T-helper 9 cell (primary cell): ENCODE data around the gene ZSWIM5.
"Not testable (repeated sequence)": the region's sequence is repeated elsewhere in the genome, so short reads cannot be mapped to it uniquely, and the experiment has no call there.

ENCODE experiments used
- DNase-seq: peaks from one replicate; pipeline ENCODE4 v3.0.0-alpha.2; 2020

The ZSWIM5 gene

GRCh38 chr1:44999232-44999631 is 207.2 kb downstream of the ZSWIM5 start:
- no peak for DNase-seq

- no peak for DNase-seq
These were observed 210.8 kb downstream of the ZSWIM5 start for GRCh38 chr1:44995467-44996238.

GRCh38 chr1:44994309-44994898 is 212.0 kb downstream of the ZSWIM5 start:
- no peak for DNase-seq

- DNase-seq, result no peak
These were observed 217.8 kb downstream of the ZSWIM5 start for GRCh38 chr1:44988531-44989156.

GRCh38 chr1:44985747-44986359 is 220.6 kb downstream of the ZSWIM5 start:
- DNase-seq, result no peak

GRCh38 chr1:44977372-44977771 is 229.0 kb downstream of the ZSWIM5 start:
- DNase-seq, result not testable (repeated sequence)

- no peak for DNase-seq
These were observed 230.2 kb downstream of the ZSWIM5 start for GRCh38 chr1:44976252-44976651.

- no peak for DNase-seq
These were observed 232.8 kb downstream of the ZSWIM5 start for GRCh38 chr1:44973645-44974044.

- DNase-seq, result no peak
These were observed 236.1 kb downstream of the ZSWIM5 start for GRCh38 chr1:44970317-44970716.
